Measurements from ENCODE around the gene CLEC5A.
"Not testable (repeated sequence)": the region's sequence is repeated elsewhere in the genome, so short reads cannot be mapped to it uniquely, and the experiment has no call there.

Gene CLEC5A

GRCh38 chr7:141991140-141991539, 44.4 kb upstream of the CLEC5A start:
- peak in 1 of 2 experiments; percentile 77 for DNase-seq (ENCODE audit: low read depth in 1 of 2, low spot score in 1 of 2)
- Histone ChIP-seq H3K27me3 (ENCODE audit: insufficient read depth, poor library complexity, severe bottlenecking) (no peaks in the 10 kb centered on the region), H3K4me3 (replicated peaks; ENCODE audit: insufficient read depth, low read length) (no peak overlapping the region), H3K27ac (replicated peaks) (peak overlapping the region; percentile 49)
- TF ChIP-seq SPI1 (IDR thresholded peaks at IDR 0.05; ENCODE audit: borderline replicate concordance, low read depth) (peak; percentile 36; the same call in 1 of the 2 replicates), REST (IDR thresholded peaks at IDR 0.05; ENCODE audit: insufficient replicate concordance, low read depth) (no peak), GABPA (IDR thresholded peaks at IDR 0.05; ENCODE audit: low read depth) (0 out of 2 replicates have a peak, but pooled peaks have one; percentile 35), POLR2AphosphoS5 (IDR thresholded peaks at IDR 0.05; ENCODE audit: low read depth) (peak; percentile 46; the same call in 1 of the 2 replicates), CTCF (IDR thresholded peaks at IDR 0.05; ENCODE audit: insufficient read depth, low read length) (no peak)

GRCh38 chr7:141990011-141990725, 43.4 kb upstream of the CLEC5A start:
- peak overlapping the region; percentile 49 for H3K27ac ChIP-seq (replicated peaks)
- DNase-seq (ENCODE audit: low read depth in 1 of 2, low spot score in 1 of 2): peak in 1 of 2 experiments; percentile 63
- TF ChIP-seq CTCF (IDR thresholded peaks at IDR 0.05; ENCODE audit: insufficient read depth, low read length): no peak
- peak; percentile 54; the same call in 1 of the 2 replicates for TF ChIP-seq SPI1 (IDR thresholded peaks at IDR 0.05; ENCODE audit: borderline replicate concordance, low read depth)
- no peak for TF ChIP-seq GABPA (IDR thresholded peaks at IDR 0.05; ENCODE audit: low read depth)
- no peaks in the 10 kb centered on the region for H3K27me3 ChIP-seq (ENCODE audit: insufficient read depth, poor library complexity, severe bottlenecking)
- H3K4me3 ChIP-seq (replicated peaks; ENCODE audit: insufficient read depth, low read length): no peak overlapping the region; the same call in 1 of the 2 replicates

GRCh38 chr7:141987803-141988202, 41.0 kb upstream of the CLEC5A start:
- H3K27me3 ChIP-seq (ENCODE audit: insufficient read depth, poor library complexity, severe bottlenecking): not testable (repeated sequence)

GRCh38 chr7:141986923-141987322, 40.1 kb upstream of the CLEC5A start:
- no peaks in the 10 kb centered on the region for H3K27me3 ChIP-seq (ENCODE audit: insufficient read depth, poor library complexity, severe bottlenecking)
- H3K4me3 ChIP-seq (replicated peaks; ENCODE audit: insufficient read depth, low read length): no peak overlapping the region
- TF ChIP-seq GABPA (IDR thresholded peaks at IDR 0.05; ENCODE audit: low read depth): no peak
- TF ChIP-seq CTCF (IDR thresholded peaks at IDR 0.05; ENCODE audit: insufficient read depth, low read length): no peak
- H3K27ac ChIP-seq (replicated peaks): no peak overlapping the region
- no peak for DNase-seq (ENCODE audit: low read depth in 1 of 2, low spot score in 1 of 2)

More at GRCh38 chr7:141987803-141988202, 41.0 kb upstream of the CLEC5A start:
- peak overlapping the region; percentile 49 for H3K27ac ChIP-seq (replicated peaks)
- DNase-seq (ENCODE audit: low read depth in 1 of 2, low spot score in 1 of 2); H3K4me3 ChIP-seq (replicated peaks; ENCODE audit: insufficient read depth, low read length): not testable (repeated sequence)

- DNase-seq (ENCODE audit: low read depth in 1 of 2, low spot score in 1 of 2); H3K27ac ChIP-seq (replicated peaks); H3K4me3 ChIP-seq (replicated peaks; ENCODE audit: insufficient read depth, low read length); H3K27me3 ChIP-seq (ENCODE audit: insufficient read depth, poor library complexity, severe bottlenecking): not testable (repeated sequence)
Observed at GRCh38 chr7:141985926-141986325, 39.2 kb upstream of the CLEC5A start.

All from HL-60 (cell line).